DMS53 treated with DMSO at 0.1 percent for 48 hours (cell line): ENCODE measurements around the gene FOXP1.

Experiments used
- DNase-seq: peaks from one replicate; lab custom pipeline; 2025; ENCODE audit not compliant: unreplicated experiment; lab: John Stamatoyannopoulos, UW

FOXP1 gene

DNA sequence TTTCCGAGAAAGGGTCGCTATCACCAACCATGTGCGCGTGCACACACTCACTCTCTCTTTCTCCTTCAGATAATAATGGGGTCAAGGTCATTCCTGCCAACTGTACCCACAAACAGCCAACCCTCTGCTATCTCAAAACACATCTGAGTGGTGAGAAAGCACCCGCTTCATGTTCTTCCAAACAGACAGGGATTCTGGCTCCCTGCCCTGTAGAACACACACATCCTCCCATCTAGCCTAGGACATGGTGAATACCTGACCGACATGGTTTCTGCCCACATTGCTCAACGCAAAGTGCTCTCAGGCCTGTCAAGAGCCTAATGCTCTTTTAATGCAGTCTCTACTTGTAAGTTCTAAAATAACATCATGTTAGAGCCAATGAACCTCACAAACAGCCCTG lies 302.2 kb downstream of the FOXP1 start:
- no peak for DNase-seq

DNA sequence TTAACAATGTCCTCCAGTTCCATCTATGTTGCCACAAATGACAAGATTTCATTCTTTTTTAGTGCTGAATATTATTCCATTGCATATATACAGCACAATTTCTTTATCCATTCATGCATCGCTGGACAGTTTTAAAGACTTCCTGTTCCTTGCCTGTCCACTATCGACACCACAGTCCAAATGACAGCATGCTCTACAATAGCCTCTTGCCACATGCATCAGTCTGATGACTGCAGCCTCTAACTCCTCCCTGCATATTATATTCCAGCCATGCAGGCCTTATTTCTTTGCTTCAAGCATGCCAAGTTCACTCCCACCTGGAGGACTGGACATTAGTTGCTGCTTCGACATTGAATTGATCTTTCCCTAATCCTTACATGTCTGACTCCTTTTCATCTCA lies 306.2 kb downstream of the FOXP1 start:
- DNase-seq, result no peak

DNA sequence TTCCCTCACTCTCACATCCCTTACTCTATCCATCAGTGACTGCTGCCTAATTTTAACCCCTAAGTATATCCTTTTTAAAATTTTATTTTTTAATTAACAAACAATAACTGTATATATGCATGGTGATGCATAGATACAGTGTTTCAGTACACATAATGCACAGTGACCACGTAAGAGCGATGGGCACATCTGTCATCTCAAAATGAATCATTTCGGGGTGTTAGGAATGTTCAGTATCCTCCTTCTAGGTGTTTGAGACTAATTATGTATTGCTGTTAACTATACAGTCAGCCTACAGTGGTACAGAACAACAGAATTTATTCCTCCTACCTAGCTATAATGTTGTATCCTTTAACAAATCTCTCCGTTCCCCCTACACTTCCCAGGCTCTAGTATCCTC lies 307.0 kb downstream of the FOXP1 start:
- no peak for DNase-seq

DNA sequence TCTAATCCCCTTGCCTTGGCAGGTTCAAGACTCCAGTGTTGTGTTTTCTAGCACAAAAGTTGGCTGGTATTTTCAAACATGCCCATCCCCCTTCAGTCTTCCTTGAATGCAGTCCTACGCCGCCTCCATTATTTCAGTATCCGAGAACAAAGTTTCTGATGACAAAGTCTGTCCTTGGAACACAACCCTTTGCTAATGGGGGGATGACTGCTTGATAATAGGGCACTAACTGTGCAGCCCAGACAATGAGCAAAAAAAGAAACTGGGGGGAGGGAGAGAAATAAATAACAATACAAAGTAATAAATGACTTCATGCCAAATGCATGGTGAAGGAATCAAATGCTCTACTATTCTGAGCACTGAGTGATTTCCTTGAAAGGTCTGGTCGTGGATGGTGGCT lies 310.1 kb downstream of the FOXP1 start:
- DNase-seq, result no peak

DNA sequence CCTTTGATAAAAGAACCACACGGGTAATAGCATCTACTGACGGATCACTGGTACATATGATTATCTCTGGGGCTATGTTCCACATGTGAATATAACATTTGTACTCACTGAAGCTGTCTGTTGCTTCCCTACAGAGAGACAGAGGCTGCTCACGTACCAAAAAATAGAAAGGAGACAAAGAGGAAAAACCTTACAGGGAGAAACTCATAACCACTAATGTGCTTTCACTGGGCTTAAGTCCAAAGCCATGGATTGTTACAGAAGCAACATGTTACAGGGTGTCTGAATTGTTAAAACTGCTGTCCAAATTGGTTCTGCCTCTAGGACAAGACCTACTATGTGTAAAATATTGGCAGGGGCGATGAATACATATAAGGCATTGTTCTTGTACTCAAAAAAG lies 311.9 kb downstream of the FOXP1 start:
- DNase-seq, result no peak

DNA sequence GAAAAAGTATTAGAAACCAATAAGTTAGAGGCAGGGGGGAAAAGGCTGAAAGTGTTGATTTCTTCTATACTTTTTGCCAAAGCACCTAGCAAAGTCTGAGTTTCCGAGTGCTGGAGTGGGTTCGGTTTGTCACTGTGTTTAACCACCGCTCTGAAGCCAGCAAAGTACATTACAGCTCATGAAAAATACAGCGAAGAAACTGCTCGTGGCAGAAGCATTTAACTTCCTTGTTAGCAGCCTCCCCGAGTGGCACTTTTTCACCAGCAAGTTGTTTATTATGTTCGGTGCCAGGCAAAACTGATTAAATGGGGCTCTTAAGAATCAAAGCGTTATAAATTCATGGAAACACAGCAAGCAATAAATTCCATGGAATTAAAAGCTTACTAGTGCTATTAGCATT lies 313.6 kb downstream of the FOXP1 start:
- DNase-seq, result no peak

DNA sequence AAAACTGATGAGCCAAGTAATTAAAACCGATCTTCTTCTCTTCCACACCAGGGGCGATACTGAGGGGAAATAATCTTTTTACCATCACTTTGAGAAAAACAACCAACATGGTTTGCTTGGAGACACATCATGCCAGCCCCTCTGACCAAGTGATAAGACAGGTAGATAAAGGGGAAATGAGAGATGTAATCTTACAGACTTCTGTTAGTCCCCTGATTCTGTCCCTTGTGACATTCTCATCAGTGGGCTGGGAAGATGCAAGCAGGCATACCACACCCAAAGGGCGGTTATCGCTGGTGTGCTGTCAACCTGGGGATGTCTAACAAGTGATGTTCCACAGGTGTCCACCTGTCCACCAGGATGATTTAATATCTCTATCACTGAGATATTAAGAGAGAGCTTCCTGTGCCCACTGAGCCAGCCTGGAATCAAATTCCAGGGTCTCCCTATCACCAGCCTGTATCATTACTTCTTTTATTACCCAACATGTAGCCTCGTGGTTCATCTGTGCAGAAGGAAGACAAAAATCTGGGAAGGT lies 315.0 kb downstream of the FOXP1 start:
- DNase-seq, result no peak

DNA sequence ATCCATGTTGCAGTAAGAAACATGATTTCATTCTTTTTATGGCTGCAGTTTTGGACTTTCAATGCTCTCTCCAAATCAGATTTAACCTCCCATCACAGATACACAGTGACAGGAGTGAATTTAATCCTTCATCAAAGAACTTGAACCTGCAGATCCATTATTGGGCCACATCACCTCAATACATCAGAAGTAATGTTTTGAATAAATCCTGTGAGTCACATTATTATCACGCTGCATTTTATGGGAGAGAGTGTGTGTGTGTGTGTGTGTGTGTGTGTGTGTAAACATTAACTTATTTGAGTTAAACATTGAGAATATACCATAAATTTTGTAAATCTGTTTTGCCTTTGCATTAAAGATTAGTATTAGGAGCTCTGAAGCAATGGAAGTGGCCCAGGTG lies 316.7 kb downstream of the FOXP1 start:
- DNase-seq, result no peak

DNA sequence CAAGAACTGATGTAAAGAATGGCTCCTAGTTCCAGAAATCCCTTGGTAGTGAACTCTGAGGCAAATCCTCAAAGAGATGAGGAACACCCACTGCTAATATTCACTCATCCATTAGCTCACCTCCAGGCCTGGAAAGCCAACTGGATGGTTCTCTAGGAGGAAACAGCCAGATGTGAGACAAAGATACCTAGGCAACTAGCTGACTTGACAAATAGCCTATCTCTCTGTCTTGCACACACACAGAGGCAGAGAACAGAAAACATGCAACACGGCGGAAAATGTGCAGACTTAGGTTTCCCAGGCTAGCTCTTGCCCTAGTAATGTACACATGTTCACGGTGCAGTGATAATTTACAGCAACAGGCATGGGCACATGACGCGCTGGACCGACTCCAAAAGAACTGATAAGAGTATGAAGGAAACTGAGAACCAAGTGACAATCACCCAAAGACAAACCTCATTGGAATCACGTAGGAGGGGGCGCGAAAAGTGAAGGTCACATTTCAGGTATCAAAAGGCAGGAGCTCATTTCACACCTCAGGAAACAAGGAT lies 318.1 kb downstream of the FOXP1 start:
- DNase-seq, result no peak

DNA sequence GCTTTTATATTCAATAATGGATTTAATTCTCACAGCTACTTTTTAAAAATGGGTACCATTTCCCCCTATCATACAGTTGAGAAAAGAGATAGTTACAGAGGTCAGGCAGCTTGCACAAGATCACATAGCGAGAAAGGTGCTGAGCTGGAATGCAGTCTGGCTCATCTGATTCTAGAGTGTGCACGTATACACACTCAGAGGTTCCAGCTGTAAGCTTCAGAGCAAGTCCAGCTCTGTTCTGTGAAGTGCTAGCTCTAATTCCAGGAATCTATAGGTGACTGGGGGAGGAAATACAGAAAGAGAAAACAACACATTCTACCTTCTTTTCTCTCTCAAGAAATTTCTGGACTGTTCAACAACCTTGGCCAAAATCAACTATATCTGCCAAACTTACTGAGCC lies 318.7 kb downstream of the FOXP1 start:
- DNase-seq, result no peak

DNA sequence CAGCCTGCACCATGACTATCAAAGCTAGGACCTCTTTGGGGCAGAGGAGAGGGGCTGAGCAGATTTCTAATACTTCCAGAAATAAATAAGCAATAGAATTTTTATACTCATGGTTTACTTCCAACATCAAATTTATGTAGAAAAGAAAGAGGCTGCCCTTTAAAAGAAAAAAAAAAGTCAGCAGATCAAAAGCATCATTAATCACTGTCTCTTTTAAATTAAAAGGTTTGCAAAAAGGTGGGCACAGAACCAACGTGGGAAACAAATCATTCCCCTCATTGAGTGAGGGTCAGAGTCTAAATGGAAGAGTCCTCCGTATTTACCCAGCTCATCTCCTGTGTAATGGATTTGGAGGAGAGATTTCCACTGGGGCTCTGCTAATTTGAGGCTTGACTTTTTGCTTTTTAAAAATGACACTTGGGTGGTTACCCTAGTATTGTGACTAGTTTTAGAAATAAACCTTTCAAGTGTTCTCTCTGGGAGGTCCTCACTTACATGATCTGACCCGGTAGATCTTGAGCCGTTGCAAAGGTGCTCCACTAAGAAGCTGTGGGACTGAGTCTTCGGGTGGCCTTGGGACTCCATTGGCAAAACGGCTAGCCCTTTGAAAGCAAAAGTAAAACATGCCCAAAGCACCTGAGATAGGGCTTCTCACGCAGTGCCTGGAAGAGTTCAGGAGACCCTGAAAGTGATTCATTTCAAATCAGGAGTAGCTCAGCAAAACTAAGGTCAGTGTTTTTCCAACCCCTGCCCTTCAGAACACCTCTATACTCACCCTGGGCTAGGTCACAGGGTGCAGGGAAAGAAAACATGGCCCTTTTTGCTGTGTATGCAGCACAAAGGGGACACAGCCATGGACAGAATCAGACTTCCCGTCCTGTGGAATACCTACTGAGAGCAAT lies 320.9 kb downstream of the FOXP1 start:
- no peak for DNase-seq

DNA sequence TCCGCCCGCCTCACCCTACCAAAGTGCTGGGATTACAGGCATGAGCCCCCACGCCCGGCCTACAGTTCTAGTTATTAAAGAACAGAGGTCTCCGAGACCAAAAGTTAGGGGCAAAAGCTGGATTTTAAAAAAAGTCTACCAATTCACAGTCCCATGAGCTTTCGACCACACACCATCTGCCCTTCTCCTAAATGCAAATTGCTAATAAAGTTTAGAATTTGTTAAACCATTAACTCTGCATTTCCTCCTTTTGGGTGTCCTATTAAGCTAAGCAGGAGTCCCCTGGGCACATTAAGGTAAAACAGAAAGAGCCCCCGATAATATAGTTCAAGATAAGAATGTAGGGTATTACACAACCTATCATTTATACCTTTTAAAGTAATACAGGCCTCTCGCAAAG lies 322.7 kb downstream of the FOXP1 start:
- no peak for DNase-seq

DNA sequence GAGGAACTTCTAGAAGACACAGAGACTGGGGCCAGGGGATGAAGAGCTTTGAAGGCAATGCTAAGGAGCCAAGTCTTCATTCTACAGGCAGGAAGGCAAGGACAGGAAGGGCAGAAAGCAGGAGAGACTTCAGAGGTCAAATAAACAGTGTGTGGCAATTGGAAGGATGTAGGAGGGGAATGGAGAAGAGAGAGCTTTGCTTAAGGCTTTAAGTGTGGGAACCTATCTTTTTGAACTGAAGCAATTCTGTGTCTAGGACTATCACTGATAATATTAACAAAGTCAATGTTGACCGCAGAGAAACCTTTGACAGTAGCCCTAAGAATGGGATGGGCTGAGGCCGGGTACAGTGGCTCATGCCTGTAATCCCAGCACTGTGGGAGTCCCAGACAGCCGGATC lies 325.0 kb downstream of the FOXP1 start:
- DNase-seq, result no peak

DNA sequence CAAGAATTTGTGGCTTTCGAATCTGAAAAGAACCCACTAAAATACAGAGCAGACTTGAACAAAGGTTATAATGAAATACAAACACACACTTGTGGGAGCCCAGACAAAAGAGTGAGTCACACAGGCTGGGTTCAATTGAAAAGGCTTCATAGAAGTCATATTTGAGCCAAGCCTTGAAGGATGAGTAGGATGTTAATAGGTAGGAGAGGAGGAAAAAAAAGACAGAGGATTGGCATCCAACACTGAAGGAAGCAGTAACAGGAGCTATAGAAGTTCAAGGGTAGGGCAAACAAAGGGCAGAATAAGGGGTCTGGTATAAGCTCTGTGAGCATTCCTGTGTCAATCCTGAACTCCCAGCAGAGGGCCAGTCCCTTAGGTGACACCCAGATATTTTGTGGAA lies 325.4 kb downstream of the FOXP1 start:
- peak; percentile 31 for DNase-seq

DNA sequence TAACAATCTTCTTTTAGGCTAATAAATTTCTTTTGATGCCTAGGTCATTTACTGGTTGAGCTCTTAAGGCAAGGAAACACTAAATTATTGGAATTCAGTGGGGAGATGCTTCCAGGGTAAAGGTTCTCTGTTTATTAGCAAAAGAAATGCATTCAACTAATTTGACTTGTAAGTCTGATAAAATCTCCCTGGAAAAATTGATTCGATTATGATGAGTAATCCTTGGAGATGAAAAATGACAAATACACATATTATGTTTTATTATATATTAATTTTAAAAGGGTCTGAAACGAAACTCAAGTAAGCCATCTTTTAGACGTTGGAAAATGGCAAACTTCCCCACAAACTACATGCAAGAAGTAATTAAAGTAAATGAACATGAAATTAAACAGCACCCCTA lies 328.0 kb downstream of the FOXP1 start:
- no peak for DNase-seq

DNA sequence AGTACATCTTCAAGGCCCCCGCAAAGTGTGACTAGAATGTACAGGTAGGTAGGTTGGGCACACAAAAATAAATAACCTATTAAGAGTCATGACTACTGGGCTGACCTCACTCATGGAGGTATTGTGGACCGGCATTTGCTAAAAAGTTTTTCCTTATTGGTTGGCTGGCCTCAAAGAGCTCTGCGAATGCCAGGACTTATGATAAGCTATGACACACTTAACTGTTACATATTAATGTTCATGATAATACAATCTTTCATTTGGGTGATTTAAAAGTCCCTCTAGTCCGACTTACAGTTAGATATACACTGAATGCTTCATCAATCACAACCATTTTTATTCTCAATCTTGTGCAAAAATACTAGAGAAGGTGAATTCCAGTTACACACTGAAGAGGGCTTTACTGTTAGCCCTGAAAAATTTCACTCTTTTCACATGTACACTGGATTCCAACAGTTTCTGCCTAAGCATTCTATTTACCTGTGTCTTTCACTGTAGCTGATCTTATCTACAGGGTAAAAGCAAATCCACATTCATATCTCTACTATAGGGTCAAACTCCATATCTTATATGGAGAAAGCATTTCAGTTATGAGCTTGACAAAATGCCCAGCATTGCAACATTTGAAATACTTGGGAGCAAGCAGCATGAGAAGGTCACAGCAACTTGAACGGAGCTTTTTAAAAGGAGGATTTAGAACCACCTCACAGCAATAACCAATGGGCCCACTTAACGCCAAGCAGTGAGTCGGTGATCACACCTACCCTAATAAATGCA lies 329.1 kb downstream of the FOXP1 start:
- DNase-seq, result no peak

DNA sequence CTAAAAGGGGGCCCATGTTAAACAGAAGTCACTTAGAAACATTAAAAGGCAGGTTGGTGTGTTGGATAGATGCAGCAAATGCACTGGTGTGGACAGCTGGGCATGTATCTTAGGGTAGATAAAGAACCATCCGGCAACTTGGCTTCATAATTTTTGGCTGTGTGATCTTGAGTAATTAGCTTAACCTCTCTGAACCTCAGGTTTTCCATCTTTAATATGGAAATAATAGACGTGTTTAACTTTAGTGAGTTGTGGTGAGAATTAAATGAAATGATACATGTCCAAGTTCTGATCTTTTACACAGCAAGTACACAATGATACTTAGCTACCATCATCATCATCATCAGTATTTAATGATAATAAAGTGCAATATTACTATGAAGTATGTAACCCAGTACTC lies 330.4 kb downstream of the FOXP1 start:
- no peak for DNase-seq

DNA sequence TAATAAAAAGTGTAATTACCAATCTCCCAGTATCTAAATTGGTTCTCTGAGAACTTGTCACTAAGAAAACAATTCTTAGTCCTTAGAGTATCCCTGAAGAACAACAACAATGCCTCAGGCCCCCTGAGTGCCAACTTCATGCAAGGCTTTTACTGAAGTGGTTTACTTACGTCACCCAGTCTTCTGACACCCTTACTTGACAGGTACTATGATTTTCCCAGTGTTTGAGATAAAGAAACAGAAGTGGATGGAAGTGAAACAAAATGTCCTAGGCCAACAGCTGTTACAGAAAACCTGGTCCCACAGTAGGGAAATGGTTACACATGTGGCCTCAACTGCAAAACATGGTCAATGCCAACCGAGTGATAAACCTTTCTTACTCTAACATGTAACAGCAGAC lies 331.1 kb downstream of the FOXP1 start:
- no peak for DNase-seq

DNA sequence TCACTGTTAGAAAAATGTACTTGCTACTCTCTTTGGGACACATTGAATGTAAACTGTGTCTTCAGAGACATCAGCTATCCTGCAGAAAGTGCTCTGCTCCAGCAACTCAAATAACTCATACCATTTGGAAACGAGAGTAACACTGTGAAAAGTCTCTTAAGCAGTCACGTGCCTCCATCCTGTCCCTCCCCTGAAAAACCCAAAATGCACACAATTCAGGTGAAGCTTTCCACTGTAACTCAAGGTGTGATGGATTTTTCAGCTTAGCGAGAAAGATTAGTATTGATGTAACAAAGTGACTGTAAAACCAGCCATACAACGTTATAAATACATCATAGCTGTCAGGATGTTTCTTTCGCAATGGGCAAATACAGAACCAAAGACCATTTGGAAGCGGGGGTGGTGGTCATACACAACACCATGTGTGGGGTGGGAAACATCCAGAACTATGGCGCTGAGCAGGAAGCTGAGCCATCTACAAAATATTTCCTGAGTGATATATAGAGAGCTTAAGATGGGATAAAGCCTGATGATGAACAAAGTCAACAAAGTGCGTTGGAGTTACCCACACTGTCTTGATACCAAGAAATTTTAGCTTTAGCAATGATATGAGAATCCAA lies 332.3 kb downstream of the FOXP1 start:
- no peak for DNase-seq

DNA sequence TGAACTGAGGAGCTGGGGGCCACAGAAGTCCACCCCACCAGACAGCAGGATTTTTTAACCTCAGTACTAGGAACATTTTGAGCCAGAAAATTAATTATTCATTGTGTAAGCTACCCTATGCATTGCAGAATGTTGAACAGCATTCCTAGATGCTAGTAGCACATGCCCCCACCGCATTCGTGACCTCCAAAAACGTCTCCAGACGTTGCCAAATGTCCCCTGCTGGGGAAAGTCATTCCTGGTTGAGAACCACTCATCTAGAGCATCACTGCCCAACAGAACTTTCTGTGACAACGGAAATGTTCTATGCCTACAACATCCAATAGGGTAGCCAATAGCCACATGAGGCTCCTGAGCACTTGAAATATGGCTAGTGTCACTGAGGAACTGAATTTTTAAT lies 333.5 kb downstream of the FOXP1 start:
- DNase-seq, result no peak

DNA sequence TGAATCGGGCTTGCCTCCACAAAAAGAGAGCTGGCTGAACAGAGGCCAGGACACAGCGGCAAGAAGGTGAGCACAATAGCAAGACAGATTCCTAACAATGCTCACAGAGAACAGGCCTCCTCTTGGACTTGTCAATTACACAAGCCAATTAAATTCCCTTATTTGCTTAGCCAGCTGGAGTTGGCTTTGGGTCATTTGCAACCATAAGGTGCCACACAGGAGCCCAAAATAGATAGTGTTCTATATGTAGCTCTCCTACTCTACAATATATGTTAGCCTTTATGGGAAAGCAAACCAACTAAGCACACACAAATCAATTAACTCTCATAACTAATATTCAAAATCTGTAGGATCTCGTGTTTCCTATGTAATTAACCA lies 335.6 kb downstream of the FOXP1 start:
- no peak for DNase-seq
